Coronary artery (tissue), 2 donors: ENCODE results near the gene BOD1.

Experiments used
- DNase-seq: peaks from one replicate; pipeline ENCODE4 v3.0.0-alpha.2; 2017; ENCODE audit warnings: low spot score
- H3K27ac ChIP-seq, 2 donors: fragments of 200-600 bp; sonication (generic); one replicate each; pipeline ENCODE4 v1.5.1; 2016 to 2019
- H3K4me3 ChIP-seq: fragments of 200-600 bp; sonication (generic); 2 replicates; pipeline ENCODE4 v1.5.1; 2016; ENCODE audit warnings: mild to moderate bottlenecking, moderate library complexity
- TF ChIP-seq, protein P1 (sequence below): fragments of 200-600 bp; sonication (generic); IDR thresholded peaks from one replicate; pipeline ENCODE4 v1.5.1; 2019; ENCODE audit warnings: antibody characterized with exemption

BOD1 gene

DNA sequence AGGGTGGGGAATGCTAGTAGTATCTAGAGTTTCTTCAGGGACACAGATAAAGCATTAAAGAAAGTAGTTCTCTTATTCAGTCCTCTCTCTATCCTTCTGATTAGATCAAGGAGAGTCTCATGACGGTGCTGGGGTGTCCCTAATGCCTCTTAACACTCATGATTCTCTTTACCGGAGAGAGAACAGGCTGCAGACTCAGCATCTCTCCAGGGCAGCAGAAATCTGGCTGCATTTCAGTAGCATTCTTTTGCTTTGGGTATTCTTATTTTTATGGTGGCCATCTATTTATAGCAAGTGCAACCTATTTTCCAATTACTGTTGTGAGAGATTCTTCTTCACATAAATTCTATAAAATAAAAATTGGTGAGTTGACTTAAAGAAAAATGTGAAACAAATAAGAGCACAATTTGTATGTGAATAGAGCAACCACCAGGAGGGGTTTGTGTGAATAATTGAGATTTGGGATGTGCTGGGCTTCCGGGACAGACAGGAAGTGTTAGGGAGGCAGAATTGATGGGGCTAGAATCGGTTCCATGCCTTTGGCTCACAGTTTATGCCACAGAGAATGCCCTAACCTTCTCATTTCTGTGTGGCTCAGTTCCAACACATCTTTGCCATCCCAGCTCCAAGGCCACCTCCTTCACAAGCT is 23.8 kb upstream of the BOD1 start:
- DNase-seq: no peak
- TF ChIP-seq, protein P1, sequence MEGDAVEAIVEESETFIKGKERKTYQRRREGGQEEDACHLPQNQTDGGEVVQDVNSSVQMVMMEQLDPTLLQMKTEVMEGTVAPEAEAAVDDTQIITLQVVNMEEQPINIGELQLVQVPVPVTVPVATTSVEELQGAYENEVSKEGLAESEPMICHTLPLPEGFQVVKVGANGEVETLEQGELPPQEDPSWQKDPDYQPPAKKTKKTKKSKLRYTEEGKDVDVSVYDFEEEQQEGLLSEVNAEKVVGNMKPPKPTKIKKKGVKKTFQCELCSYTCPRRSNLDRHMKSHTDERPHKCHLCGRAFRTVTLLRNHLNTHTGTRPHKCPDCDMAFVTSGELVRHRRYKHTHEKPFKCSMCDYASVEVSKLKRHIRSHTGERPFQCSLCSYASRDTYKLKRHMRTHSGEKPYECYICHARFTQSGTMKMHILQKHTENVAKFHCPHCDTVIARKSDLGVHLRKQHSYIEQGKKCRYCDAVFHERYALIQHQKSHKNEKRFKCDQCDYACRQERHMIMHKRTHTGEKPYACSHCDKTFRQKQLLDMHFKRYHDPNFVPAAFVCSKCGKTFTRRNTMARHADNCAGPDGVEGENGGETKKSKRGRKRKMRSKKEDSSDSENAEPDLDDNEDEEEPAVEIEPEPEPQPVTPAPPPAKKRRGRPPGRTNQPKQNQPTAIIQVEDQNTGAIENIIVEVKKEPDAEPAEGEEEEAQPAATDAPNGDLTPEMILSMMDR: no peak
- Histone ChIP-seq H3K27ac (no peak overlapping the region), H3K4me3 (no peak overlapping the region)

DNA sequence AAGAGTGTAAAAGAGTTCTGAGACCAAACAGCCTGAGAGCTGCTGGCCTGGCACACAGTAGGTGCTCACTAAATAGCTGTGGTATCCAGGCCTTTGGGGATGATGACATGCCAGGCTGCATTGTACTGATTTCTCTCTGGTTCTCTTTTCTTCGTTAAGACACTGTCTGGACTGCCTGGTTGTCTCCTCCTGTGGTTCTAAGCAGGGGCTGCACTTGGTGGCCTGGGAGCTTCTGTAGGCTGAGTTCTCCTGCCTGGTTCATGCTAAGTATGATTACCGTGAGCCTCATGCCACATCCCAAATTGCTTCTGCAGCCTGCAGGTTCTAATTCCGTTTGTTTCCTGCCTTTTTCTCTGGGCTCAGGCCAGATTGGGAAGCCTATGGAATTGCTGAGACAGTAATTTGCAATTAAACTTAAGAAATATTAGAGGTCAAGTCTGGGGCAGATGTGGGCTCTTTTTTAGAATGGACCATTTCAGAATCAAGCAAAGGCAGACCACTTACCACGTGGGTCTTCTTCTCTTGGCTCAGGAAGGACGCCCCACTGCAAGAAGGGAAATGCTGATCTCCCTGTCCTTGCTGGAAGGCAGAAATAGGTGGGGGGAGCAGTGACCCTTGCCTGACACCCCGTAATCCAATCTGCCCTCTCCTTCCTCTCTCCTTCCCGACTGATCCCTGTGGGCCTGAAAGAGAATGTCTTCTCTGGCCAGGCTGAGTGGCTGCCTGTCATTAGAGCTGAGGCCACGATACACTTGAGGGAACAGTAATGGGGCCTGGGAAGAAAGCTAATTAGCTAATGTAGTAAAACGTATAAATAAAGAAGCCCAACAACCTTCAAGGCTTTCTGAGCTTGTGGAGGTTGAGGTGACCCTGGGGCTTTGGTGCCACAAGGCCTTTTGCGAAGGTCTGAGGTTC is 21.9 kb upstream of the BOD1 start:
- H3K4me3 ChIP-seq: no peak overlapping the region
- H3K27ac ChIP-seq: no peak overlapping the region
- TF ChIP-seq, protein P1: no peak
- no peak for DNase-seq

DNA sequence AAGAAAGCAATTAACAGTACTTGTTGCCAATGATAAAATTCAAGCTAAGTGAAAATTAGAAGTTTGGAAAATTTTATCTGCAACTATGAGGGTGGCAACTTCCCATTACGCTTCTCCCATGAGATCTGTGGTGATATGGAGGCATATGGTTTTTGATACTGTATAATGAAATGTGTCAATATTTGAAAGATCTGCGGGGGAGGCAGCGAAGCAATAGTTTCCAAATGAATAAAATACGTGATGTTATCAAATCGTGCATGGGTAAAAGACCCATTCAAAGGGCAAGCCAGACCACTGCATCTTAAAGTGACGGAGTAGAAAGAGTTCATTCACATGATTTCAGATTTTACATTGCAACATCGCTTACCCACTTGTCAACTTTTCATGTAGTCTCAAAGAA is 20.9 kb upstream of the BOD1 start:
- H3K27ac ChIP-seq: no peak overlapping the region
- H3K4me3 ChIP-seq: no peak overlapping the region
- TF ChIP-seq, protein P1: no peak
- DNase-seq: no peak

DNA sequence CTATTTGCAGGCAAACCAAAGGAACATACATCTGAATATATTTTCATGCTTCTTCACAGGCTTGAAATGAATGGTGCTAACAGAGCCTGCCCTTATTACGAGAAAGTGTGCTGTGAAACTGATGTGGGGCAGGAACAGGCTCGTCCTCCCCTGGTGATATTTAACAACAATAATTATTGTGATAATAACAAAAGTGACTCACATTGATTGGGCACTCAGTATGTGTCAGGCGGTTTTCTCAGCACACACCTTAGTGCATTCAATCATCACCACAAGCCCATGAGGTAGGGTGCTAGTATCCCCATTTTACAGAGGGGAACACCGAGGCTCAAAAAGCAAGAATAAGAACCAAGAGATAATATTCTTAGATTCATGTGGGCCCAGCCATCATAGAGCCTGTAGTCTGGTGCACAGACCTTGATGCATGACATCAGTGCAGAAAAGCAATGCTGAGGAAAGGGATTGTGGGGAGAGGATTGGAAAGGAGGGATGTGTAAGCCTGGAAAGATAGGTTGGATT is 18.1 kb upstream of the BOD1 start:
- peak; percentile 14 for DNase-seq
- Histone ChIP-seq H3K27ac (no peak overlapping the region), H3K4me3 (no peak overlapping the region)
- TF ChIP-seq, protein P1: no peak

DNA sequence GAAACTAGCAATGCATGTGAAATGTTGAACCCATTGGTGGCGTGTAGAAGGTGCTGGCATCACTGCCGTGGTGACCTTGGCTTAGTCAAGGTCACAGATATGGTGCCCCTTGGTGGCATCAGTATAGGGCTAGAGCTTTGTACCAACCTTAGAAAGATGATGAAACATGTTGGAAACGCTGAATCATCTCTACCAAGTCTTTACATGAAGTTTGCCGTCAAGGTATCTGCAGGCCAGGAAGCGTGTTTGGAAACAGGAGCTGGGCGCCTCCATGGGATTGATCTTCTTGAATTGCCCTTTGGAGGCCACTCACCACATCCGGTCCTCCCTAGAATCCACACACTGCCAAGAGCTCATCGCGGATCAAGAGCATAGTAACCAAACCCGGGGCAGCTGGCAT is 16.9 kb upstream of the BOD1 start:
- DNase-seq: peak; percentile 5
- TF ChIP-seq, protein P1: no peak
- H3K27ac ChIP-seq: no peak overlapping the region
- H3K4me3 ChIP-seq: no peak overlapping the region

DNA sequence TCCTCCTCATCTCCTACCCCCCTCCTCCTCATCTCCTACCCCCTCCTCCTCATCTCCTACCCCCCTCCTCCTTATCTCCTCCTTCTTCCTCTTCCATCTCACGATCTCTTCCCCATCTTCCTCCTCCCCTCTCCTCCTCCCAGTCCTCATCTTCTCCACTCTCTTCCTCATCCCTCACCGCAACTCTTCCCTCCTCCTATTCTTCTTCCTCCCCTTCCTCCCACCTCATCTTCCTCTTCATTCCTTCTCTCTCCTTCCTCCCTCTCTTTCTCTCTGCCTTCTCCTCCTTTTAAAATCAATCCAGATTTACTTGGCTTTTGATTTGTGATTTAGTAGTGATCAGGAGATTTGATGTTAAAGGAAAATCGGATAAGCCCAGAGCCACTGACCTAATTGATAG is 15.0 kb upstream of the BOD1 start:
- DNase-seq: no peak
- no peak overlapping the region for H3K4me3 ChIP-seq
- TF ChIP-seq, protein P1: no peak
- H3K27ac ChIP-seq: no peak overlapping the region
